ENCODE data around the gene RFC4. TPM values are rescaled to one million over a fixed set of nuclear protein-coding genes. Genes with fewer than 3 reads are reported as not detected.

The RFC4 gene
- total and polyA plus RNA-seq, 9 of the 15 experiments (the other 6 are each of a cell fraction or from before 2014, with no cell fraction given) = 105 to 227 (median 180) TPM

GRCh38 chr3:186754006-186754405, 52.3 kb downstream of the RFC4 start (continued):
- TF ChIP-seq MAX (CRISPR knock-in tag; IDR thresholded peaks at IDR 0.05) (no peak), ZNF347 (CRISPR knock-in tag; IDR thresholded peaks at IDR 0.05; ENCODE audit: low read depth) (no peak), HNRNPUL1 (IDR thresholded peaks at IDR 0.05; ENCODE audit: low read length) (no peak), ZC3H8 (IDR thresholded peaks at IDR 0.05) (no peak), NFE2L1 (tag; IDR thresholded peaks at IDR 0.05; ENCODE audit: borderline replicate concordance, low read depth) (no peak), ZNF583 (CRISPR knock-in tag; IDR thresholded peaks at IDR 0.05) (no peak), RCOR1 (IDR thresholded peaks at IDR 0.05; ENCODE audit: borderline replicate concordance in 1 of 2, low read depth in 2 of 2, low read length in 2 of 2) (no peak), FOXA1 (IDR thresholded peaks at IDR 0.05; ENCODE audit: borderline replicate concordance) (no peak), BCLAF1 (IDR thresholded peaks at IDR 0.05; ENCODE audit: borderline replicate concordance in 1 of 2, control insufficient read depth in 1 of 2, low read depth in 2 of 2, low read length in 1 of 2) (no peak)

Measured in K562 (cell line).